ENCODE results near the gene STUM. TPM values are rescaled to one million over a fixed set of nuclear protein-coding genes. Genes with fewer than 3 reads are reported as not detected.

Gene STUM
- polyA plus RNA-seq, 1 of the 3 experiments (the other 2 are of a cell fraction), result not detected

GRCh38 chr1:226549094-226549936 is 751 bp downstream of the STUM start:
- Histone ChIP-seq H3K79me2 (ENCODE audit: insufficient read depth) (no peaks in the 10 kb centered on the region), H4K20me1 (ENCODE audit: insufficient read depth) (no peaks in the 10 kb centered on the region), H3K9me3 (no peaks in the 10 kb centered on the region), H3K4me2 (peak overlapping the region; percentile 75; the same call in 1 of the 2 replicates), H3K9me2 (no peaks in the 10 kb centered on the region), H3F3A (replicated peaks; ENCODE audit: insufficient read depth) (no peaks in the 10 kb centered on the region), H3K27ac (ENCODE audit: low read depth in 2 of 2, low read length in 1 of 2) (no peak overlapping the region), H3K4me1 (ENCODE audit: control insufficient read depth in 1 of 2, insufficient read depth in 2 of 2, low read depth in 1 of 2, low read length in 1 of 2) (peaks cover 10 to 24% of the 10 kb centered on the region in 2 experiments; a peak in 1 of 4 replicates), H3K9ac (no peak overlapping the region), H2AFZ (ENCODE audit: low read depth) (peak overlapping the region; percentile 46; the same call in 1 of the 2 replicates), H3K27me3 (ENCODE audit: insufficient read depth) (peaks cover 36% of the 10 kb centered on the region), H3K36me3 (replicated peaks in 1 of 2; ENCODE audit: control insufficient read depth in 1 of 2, insufficient read depth in 2 of 2, low read length in 1 of 2) (no peaks in the 10 kb centered on the region), H3K4me3 (ENCODE audit: low read depth in 2 of 2, low read length in 1 of 2) (peak overlapping the region; percentile 26 to 38)
- ChIA-PET POLR2A (interaction anchor here (0.8 kb wide), 1 partner anchor 41 kb away, joined by 3 read pairs; no protein-coding TSS in a partner anchor), CTCF (interaction anchor here (0.6 to 7.0 kb wide), 21 partner anchors 10 to 594 kb away, joined by 3 to 52 read pairs (median 8); partner anchors contain the start of gene PARP1)
- no peak for DNase-seq
- no peak for TF ChIP-seq MAX (IDR thresholded peaks at IDR 0.05; ENCODE audit: low read depth)
- TF ChIP-seq FOSL2 (IDR thresholded peaks at IDR 0.05; ENCODE audit: borderline replicate concordance, low read depth), result no peak
- TF ChIP-seq EZH2phosphoT487 (IDR thresholded peaks at IDR 0.05; ENCODE audit: borderline replicate concordance, low read depth), result peak; percentile 25; the same call in 1 of the 2 replicates
- 4% methylated on average over 30 of the region's 73 CpGs for WGBS (ENCODE audit: low lambda C conversion rate)

- Histone ChIP-seq H3K4me2 (peak overlapping the region; percentile 75; the same call in 1 of the 2 replicates), H3K36me3 (replicated peaks in 1 of 2; ENCODE audit: control insufficient read depth in 1 of 2, insufficient read depth in 2 of 2, low read length in 1 of 2) (no peaks in the 10 kb centered on the region), H3K9me2 (no peaks in the 10 kb centered on the region), H3K79me2 (ENCODE audit: insufficient read depth) (no peaks in the 10 kb centered on the region), H4K20me1 (ENCODE audit: insufficient read depth) (no peaks in the 10 kb centered on the region), H3K4me1 (ENCODE audit: control insufficient read depth in 1 of 2, insufficient read depth in 2 of 2, low read depth in 1 of 2, low read length in 1 of 2) (peaks cover 10 to 24% of the 10 kb centered on the region in 2 experiments; a peak in 1 of 4 replicates), H3F3A (replicated peaks; ENCODE audit: insufficient read depth) (no peaks in the 10 kb centered on the region), H3K9ac (no peak overlapping the region), H3K27me3 (ENCODE audit: insufficient read depth) (peaks cover 41% of the 10 kb centered on the region), H3K9me3 (no peaks in the 10 kb centered on the region), H2AFZ (ENCODE audit: low read depth) (no peak overlapping the region), H3K27ac (ENCODE audit: low read depth in 2 of 2, low read length in 1 of 2) (no peak overlapping the region), H3K4me3 (ENCODE audit: low read depth in 2 of 2, low read length in 1 of 2) (peak overlapping the region; percentile 26 to 38; a peak in 2 of 4 replicates)
- ChIA-PET POLR2A (interaction anchor here (0.8 kb wide), 1 partner anchor 41 kb away, joined by 3 read pairs; no protein-coding TSS in a partner anchor), CTCF (interaction anchor here (1.1 to 7.0 kb wide), 18 partner anchors 11 to 278 kb away, joined by 4 to 52 read pairs (median 10); partner anchors contain the start of gene PARP1)
- TF ChIP-seq USF1 (IDR thresholded peaks at IDR 0.05; ENCODE audit: borderline replicate concordance, low read depth) (no peak), TAF1 (IDR thresholded peaks at IDR 0.05; ENCODE audit: borderline replicate concordance, low read depth, low read length) (no peak), RFX5 (IDR thresholded peaks at IDR 0.05; ENCODE audit: low read length) (no peak), POLR2AphosphoS5 (IDR thresholded peaks at IDR 0.05; ENCODE audit: low read depth, low read length) (no peak), RCOR1 (IDR thresholded peaks at IDR 0.05; ENCODE audit: low read length) (no peak)
- peak; percentile 84 for DNase-seq
- WGBS (ENCODE audit: low lambda C conversion rate), result 12% methylated on average over 16 of the region's 21 CpGs
These were observed 1.5 kb downstream of the STUM start for GRCh38 chr1:226549937-226550671.
